ENCODE results near the gene GAB3. TPM values are rescaled to one million over a fixed set of nuclear protein-coding genes. Genes with fewer than 3 reads are reported as not detected.
"Not testable (repeated sequence)": the region's sequence is repeated elsewhere in the genome, so short reads cannot be mapped to it uniquely, and the experiment has no call there.

The GAB3 gene
- total and polyA plus RNA-seq, 8 donors, result 0.58 to 11.0 (median 1.7) TPM; not detected in 1

DNA sequence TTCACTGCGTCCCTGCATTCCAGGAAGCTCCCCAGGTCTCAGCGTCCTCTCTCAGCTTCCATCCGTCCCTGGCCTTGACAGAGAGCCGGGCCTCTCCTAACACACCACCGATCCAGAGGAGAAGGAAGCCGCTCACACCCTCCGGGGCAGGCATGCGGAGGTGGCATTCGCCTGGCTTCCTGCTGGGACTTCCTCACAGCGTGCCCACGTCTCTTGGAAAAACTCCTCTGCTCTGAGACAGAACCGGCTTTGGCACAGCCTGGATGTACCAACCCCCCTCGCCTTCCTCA lies 100.7 kb downstream of the GAB3 start:
- intact Hi-C loops (cut with DNase I; ENCODE audit: low total_unique reads), result no loop called here
- no peak overlapping the region for H3K4me3 ChIP-seq
- no peak for DNase-seq
- WGBS, 5 donors, result 38 to 71% (median 56%) methylated on average over 5 to 13 of the region's 13 CpGs
- no peaks in the 10 kb centered on the region for H3K4me1 ChIP-seq
- TF ChIP-seq POLR2A (IDR thresholded peaks at IDR 0.05) (no peak), EP300 (IDR thresholded peaks at IDR 0.05) (no peak), POLR2AphosphoS5 (IDR thresholded peaks at IDR 0.05) (no peak)
- TF ChIP-seq, protein P1, sequence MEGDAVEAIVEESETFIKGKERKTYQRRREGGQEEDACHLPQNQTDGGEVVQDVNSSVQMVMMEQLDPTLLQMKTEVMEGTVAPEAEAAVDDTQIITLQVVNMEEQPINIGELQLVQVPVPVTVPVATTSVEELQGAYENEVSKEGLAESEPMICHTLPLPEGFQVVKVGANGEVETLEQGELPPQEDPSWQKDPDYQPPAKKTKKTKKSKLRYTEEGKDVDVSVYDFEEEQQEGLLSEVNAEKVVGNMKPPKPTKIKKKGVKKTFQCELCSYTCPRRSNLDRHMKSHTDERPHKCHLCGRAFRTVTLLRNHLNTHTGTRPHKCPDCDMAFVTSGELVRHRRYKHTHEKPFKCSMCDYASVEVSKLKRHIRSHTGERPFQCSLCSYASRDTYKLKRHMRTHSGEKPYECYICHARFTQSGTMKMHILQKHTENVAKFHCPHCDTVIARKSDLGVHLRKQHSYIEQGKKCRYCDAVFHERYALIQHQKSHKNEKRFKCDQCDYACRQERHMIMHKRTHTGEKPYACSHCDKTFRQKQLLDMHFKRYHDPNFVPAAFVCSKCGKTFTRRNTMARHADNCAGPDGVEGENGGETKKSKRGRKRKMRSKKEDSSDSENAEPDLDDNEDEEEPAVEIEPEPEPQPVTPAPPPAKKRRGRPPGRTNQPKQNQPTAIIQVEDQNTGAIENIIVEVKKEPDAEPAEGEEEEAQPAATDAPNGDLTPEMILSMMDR (IDR thresholded peaks at IDR 0.05), result no peak
- peaks cover 0 to 9% (median 0%) of the 10 kb centered on the region in 4 donors for H3K9me3 ChIP-seq
- H3K27ac ChIP-seq, result no peak overlapping the region
- no peaks in the 10 kb centered on the region for H3K36me3 ChIP-seq
- H3K27me3 ChIP-seq, result peaks cover 0 to 7% (median 0%) of the 10 kb centered on the region in 3 donors

DNA sequence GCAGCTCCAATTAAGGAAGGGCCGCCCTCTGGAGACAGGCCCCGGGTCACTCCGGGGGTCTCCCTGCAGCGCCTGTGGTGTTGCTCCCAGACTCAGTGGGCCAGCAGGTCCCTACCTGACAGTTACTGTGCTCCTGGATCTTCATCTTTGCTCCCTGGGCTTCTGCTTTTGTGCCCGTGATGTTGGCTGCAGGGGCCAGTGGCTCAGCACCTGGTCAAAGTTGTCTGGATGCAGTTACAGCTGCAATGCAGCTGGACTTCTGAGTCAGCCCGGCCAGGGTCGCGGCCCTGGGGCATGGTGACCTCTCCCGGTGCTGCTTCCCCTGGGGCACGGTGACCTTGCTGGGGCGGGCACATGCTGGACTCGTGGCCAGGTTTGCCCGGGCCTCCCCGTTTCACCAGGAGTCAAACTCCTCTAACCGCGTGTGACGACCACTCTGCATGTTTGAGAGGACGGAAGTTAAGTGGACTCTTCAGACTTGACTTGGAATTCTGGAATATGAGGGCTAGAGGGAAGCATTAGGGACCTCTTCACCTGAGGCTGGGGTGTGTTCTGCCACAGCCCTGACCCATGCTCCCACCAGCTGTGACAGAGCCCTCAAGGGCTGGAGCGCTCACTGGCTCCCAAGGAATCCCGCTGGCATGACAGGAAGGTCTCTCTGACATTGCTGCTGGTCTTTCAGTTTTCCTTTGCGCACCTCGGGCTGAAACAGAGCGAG lies 101.2 kb downstream of the GAB3 start:
- Histone ChIP-seq H3K4me1 (no peaks in the 10 kb centered on the region), H3K27me3 (peaks cover 0 to 7% (median 0%) of the 10 kb centered on the region in 3 donors), H3K36me3 (no peaks in the 10 kb centered on the region), H3K27ac (no peak overlapping the region), H3K4me3 (no peak overlapping the region), H3K9me3 (peaks cover 0 to 9% (median 0%) of the 10 kb centered on the region in 4 donors)
- TF ChIP-seq POLR2A (IDR thresholded peaks at IDR 0.05), result no peak
- no peak for TF ChIP-seq EP300 (IDR thresholded peaks at IDR 0.05)
- no peak for TF ChIP-seq POLR2AphosphoS5 (IDR thresholded peaks at IDR 0.05)
- TF ChIP-seq, protein P1 (IDR thresholded peaks at IDR 0.05), result no peak
- intact Hi-C loops (cut with DNase I; ENCODE audit: low total_unique reads), result no loop called here
- no peak for DNase-seq
- WGBS, 5 donors, result 66 to 80% (median 74%) methylated on average over 7 to 23 of the region's 23 CpGs

DNA sequence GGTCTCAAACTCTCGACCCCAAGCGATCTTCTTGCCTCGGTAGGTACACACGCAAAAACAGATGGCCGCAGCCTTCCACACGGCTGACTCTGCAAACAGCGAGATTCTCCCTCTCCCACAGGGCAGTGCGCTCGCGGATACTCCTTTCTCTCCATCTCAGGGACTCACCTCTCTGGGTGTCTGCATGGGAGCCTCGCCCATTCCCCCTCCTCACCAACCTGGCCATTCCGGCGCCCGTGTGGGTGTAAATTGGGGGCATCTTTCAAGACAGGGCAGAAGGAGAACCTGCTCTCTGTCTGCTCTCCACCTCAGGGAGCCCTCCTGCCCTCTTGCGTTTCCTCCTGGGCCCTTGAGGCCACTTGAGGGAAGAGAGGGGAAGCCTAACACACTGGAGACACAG lies 101.9 kb downstream of the GAB3 start:
- H3K36me3 ChIP-seq, result no peaks in the 10 kb centered on the region
- no peak overlapping the region for H3K27ac ChIP-seq
- WGBS, 5 donors, result 80 to 86% (median 83%) methylated on average over 10 to 15 of the region's 15 CpGs
- TF ChIP-seq POLR2AphosphoS5 (IDR thresholded peaks at IDR 0.05), result no peak
- no peak for TF ChIP-seq EP300 (IDR thresholded peaks at IDR 0.05)
- TF ChIP-seq POLR2A (IDR thresholded peaks at IDR 0.05), result no peak
- TF ChIP-seq, protein P1 (IDR thresholded peaks at IDR 0.05), result no peak
- peaks cover 0 to 7% (median 0%) of the 10 kb centered on the region in 3 donors for H3K27me3 ChIP-seq
- intact Hi-C loops (cut with DNase I; ENCODE audit: low total_unique reads), result no loop called here
- no peak overlapping the region for H3K4me3 ChIP-seq
- no peaks in the 10 kb centered on the region for H3K4me1 ChIP-seq
- H3K9me3 ChIP-seq, result peaks cover 0 to 9% (median 0%) of the 10 kb centered on the region in 4 donors
- no peak for DNase-seq

DNA sequence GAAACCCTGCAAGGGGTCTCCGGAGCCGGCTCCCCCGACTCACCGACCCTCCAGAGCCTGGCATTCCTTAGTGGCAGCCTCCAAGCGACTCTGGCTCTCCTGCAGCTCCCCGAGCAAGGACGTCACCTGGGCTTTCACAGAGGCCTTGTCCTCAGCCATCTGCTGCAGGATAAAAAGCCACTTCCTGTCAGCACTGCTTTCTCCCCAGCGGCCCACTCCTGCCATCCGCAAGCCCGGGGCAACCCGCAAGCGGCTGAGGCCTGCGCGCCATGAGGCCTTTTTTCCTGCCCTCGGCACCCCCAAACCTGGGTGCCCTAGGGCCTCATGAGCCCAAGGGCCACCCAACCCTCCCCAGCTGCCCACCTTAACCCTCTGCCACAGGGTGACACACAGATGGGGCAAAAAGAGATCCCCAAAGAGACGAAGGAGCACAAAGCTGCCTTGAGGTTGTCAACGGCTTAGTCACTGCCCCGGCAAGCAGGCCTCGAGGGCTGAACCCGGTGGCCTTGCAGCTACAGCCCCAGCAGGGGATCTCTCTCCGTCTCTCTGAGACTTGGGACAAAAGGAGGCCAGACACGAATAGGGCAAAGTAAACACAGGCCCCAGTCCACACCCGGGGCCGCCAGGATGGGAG lies 105.0 kb downstream of the GAB3 start:
- H3K4me3 ChIP-seq; H3K27ac ChIP-seq; H3K9me3 ChIP-seq; H3K27me3 ChIP-seq; H3K4me1 ChIP-seq; DNase-seq; H3K36me3 ChIP-seq; intact Hi-C loops (cut with DNase I; ENCODE audit: low total_unique reads): not testable (repeated sequence)
- WGBS, 5 donors, result no CpG with 5 or more reads among the region's 24 CpGs

DNA sequence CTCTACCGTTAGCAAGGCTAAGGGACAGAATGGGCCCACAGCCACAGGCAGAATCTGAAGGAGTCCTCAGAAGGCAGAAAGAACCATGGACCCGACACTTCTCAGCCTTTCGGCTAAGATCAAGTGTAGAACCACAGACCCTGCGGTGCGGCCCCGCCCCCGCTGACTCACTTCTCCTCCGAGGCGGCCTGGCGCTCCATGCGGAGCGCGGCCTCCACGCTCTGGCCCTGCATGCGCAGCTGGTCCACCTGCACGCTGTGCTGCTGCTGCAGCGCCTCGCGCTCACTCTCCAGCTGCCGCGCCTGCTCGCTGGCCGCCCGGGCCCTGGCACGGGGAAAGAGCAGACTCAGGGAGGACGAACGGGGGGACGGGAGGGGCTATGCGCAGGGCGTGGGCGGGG lies 107.2 kb downstream of the GAB3 start:
- H3K27me3 ChIP-seq; H3K4me1 ChIP-seq; DNase-seq; intact Hi-C loops (cut with DNase I; ENCODE audit: low total_unique reads); H3K27ac ChIP-seq; H3K9me3 ChIP-seq; H3K4me3 ChIP-seq; H3K36me3 ChIP-seq: not testable (repeated sequence)
- 40% methylated on average over 1 of the region's 31 CpGs; no CpG with 5 or more reads in 4 of the 5 donors for WGBS, 5 donors

DNA sequence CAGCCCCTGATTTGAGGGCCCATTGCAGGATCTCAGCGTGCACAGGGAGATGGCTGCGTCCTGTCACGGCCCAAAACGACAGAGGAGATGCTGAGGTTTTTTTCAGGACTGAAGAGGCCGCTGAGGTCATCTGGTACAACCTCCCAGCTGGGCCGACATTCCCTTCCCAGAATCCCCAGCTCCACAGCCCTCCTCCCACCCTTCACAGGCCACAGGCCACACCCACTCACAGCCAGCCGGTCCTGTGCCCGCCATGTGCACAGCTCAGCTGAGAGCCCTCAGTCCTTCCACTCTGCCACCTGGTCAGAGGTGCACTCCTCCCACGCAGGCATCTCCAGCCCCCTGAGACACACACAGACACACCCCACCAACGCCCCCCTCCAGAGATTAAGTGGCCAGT lies 109.1 kb downstream of the GAB3 start:
- H3K9me3 ChIP-seq; H3K27me3 ChIP-seq; intact Hi-C loops (cut with DNase I; ENCODE audit: low total_unique reads); H3K4me3 ChIP-seq; H3K27ac ChIP-seq; H3K4me1 ChIP-seq; DNase-seq; H3K36me3 ChIP-seq: not testable (repeated sequence)
- WGBS, 5 donors, result no CpG with 5 or more reads among the region's 10 CpGs

DNA sequence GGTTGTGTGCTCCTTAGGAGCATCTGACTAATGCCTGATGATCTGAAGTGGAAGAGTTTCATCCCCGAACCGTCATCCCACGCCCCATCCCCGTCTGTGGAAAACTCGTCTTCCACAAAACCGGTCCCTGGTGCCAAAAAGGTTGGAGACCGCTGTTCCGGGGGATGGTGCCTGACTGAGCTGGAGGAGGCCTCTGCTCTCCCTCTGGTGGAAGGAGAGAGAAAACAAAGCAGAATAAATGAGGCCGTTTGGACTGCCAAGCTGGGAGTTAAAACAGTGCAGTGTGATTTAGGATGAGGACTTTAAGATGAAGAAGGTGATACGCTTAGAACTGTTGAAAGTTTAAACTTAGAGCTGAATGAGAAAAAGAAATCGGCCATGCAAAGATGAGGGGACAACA lies 117.2 kb downstream of the GAB3 start:
- H3K4me1 ChIP-seq; H3K4me3 ChIP-seq; H3K9me3 ChIP-seq; H3K27me3 ChIP-seq; DNase-seq; intact Hi-C loops (cut with DNase I; ENCODE audit: low total_unique reads); H3K36me3 ChIP-seq; H3K27ac ChIP-seq: not testable (repeated sequence)
- no CpG with 5 or more reads among the region's 11 CpGs for WGBS, 5 donors

DNA sequence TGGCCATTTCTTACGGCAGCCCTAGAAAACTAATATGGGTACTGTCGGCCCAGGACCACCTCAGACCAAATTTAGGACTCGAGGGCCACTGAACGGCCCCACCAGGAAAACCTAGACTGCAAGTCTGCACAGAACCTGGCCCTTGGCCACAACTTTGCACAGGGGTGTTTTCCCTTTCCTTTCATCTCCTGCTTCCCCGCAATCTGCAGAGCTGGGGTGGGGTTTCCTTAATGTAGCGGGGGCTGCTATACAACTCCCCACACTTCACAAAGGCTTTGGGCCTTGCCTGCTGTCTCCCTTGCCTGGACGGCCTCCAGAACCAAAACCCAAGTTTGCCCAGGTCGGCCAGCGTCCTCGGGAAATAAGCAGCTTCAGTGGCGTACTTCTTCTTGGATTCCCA lies 119.9 kb downstream of the GAB3 start:
- H3K4me3 ChIP-seq; DNase-seq; H3K9me3 ChIP-seq; H3K27me3 ChIP-seq; intact Hi-C loops (cut with DNase I; ENCODE audit: low total_unique reads); H3K36me3 ChIP-seq; H3K4me1 ChIP-seq; H3K27ac ChIP-seq: not testable (repeated sequence)
- no CpG with 5 or more reads among the region's 11 CpGs for WGBS, 5 donors

Data from stomach (tissue), 9 donors.